BJ (cell line): ENCODE data around the gene SEC23IP. TPM values are rescaled to one million over a fixed set of nuclear protein-coding genes. Genes with fewer than 3 reads are reported as not detected.
"Not testable (repeated sequence)": the region's sequence is repeated elsewhere in the genome, so short reads cannot be mapped to it uniquely, and the experiment has no call there.

ENCODE experiments used
- CTCF ChIA-PET: fragments of 350-600 bp; formaldehyde crosslinking; extraction: SDS; loops from one replicate; lab custom pipeline; 2021; ENCODE audit warnings: antibody characterized with exemption, inconsistent platforms; lab: Yijun Ruan, JAX
- POLR2A ChIA-PET: fragments of 300-600 bp; sonication (Branson Sonifier 250); formaldehyde crosslinking; extraction: SDS; loops from one replicate; lab custom pipeline; 2021; ENCODE audit warnings: antibody characterized with exemption; lab: Charles Lee
- DNase-seq: peaks from one replicate; pipeline ENCODE4 v3.0.0-alpha.2; 2011; ENCODE audit warnings: low read depth
- H3K27me3 ChIP-seq: 2 replicates; pipeline ENCODE4 v1.6.0; 2011; ENCODE audit warnings: low read length; ENCODE audit not compliant: control insufficient read depth, insufficient read depth
- H3K36me3 ChIP-seq: 2 replicates; pipeline ENCODE4 v1.5.1; 2011; ENCODE audit warnings: low read length; ENCODE audit not compliant: control insufficient read depth, insufficient read depth
- H3K4me3 ChIP-seq: 2 replicates; pipeline ENCODE4 v1.5.1; 2011; ENCODE audit warnings: low read depth, mild to moderate bottlenecking, control low read depth, low read length
- polyA plus RNA-seq: library from polyadenylated mRNA; depleted of rRNA; stranded (reverse); fragments of >200 nt; gene quantifications from 2 replicates; pipeline ENCODE4 v1.2.3, GENCODE V29; 2011
- TF ChIP-seq, protein P1 (sequence below): IDR thresholded peaks from 2 replicates; pipeline ENCODE4 v1.5.1; 2011; ENCODE audit warnings: low read depth, mild to moderate bottlenecking, control low read depth, inconsistent platforms, low read length, moderate library complexity; ENCODE audit not compliant: insufficient read depth

Gene SEC23IP
- polyA plus RNA-seq, 1 experiment = 42.2 TPM

DNA sequence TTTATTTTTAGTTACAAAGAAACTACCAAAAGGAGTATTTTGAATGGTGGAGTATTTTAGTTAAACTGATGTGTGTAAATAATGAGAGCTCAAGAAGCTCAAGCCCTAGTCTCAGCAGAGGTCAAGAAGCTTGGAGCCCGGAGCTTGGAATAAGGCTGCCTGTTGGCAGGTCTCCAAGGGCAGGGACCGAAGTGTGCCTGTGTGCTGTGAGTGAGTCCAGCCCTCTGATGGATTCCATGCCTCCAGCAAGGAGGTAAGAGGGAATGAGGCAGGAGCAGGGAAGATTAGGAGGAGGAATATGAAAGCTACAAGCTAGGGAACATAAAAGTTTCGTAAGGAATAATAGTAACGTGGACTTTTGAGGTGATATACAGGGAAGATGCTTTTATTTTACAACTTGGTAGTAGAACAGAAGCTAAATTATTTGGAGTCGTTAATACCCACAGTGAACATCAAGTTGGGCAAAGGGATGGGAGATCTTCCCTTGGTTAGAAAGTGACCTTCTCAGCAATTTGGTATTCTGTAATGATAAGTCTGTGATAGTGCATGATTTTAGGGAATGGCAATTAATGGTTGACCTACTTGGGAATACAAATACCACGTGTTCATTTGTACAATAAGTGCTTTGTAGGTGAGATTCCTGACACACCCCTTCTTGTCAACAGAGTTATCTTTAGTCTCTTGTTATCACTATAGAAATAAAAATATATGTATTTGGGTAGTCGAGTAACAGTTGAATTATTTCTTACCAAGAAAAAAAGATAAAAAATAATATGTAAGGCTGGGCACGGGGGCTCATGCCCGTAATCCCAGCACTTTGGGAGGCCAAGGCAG lies 4.6 kb downstream of the SEC23IP start:
- no peak for DNase-seq
- TF ChIP-seq, protein P1, sequence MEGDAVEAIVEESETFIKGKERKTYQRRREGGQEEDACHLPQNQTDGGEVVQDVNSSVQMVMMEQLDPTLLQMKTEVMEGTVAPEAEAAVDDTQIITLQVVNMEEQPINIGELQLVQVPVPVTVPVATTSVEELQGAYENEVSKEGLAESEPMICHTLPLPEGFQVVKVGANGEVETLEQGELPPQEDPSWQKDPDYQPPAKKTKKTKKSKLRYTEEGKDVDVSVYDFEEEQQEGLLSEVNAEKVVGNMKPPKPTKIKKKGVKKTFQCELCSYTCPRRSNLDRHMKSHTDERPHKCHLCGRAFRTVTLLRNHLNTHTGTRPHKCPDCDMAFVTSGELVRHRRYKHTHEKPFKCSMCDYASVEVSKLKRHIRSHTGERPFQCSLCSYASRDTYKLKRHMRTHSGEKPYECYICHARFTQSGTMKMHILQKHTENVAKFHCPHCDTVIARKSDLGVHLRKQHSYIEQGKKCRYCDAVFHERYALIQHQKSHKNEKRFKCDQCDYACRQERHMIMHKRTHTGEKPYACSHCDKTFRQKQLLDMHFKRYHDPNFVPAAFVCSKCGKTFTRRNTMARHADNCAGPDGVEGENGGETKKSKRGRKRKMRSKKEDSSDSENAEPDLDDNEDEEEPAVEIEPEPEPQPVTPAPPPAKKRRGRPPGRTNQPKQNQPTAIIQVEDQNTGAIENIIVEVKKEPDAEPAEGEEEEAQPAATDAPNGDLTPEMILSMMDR = no peak
- H3K27me3 ChIP-seq = no peaks in the 10 kb centered on the region
- H3K4me3 ChIP-seq = no peak overlapping the region
- ChIA-PET POLR2A (interaction anchor here (0.8 kb wide), 1 partner anchor 94 kb away, joined by 15 read pairs; no protein-coding TSS in a partner anchor), CTCF (interaction anchor here (1.0 to 1.2 kb wide), 2 partner anchors 18 to 38 kb away, joined by 3 to 5 read pairs; no protein-coding TSS in a partner anchor)
- peaks cover 5% of the 10 kb centered on the region for H3K36me3 ChIP-seq

DNA sequence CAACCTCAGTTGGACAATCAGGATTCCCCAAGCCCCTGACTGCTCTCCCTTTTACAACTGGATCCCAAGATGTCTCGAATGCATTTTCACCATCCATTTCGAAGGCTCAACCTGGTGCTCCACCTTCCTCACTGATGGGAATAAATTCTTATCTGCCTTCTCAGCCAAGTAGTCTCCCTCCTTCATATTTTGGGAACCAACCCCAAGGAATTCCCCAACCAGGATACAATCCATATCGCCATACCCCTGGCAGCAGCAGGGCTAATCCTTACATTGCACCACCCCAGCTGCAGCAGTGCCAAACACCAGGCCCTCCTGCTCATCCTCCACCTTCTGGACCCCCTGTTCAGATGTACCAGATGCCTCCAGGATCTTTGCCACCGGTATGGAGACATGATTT lies 6.0 kb downstream of the SEC23IP start:
- ChIA-PET POLR2A (no interaction called here), CTCF (no interaction called here)
- TF ChIP-seq, protein P1 = no peak
- H3K4me3 ChIP-seq = no peak overlapping the region
- no peaks in the 10 kb centered on the region for H3K27me3 ChIP-seq
- no peak for DNase-seq
- peaks cover 5% of the 10 kb centered on the region for H3K36me3 ChIP-seq

DNA sequence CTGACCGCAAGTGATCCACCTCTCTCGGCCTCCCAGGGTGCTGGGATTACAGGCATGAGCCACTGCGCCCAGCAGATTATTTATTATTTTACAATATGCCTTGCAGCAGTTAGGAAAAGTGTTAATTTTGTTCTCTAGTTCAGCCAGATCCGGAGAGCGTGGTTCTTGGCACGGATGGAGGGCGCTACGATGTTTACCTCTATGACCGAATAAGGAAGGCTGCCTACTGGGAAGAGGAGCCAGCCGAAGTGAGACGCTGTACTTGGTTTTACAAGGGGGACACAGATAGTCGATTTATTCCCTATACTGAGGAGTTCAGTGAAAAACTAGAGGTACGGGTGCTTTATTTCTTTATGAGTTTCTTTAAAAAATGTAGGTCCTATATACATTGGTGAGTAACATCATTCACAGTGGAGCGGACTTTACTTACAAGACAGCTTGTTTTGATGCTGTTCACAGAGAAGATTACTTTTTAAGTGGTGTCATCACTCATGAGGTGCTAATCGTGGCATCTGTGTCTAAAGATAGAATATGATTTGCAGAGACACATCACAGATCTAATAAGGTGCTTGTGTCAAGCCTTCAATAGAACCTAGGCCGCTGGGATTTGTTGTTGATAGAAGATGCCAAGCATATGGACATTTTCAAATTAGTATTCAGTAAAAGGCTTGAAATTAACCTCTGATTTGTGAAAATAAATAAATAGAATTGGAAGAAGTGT lies 11.6 kb downstream of the SEC23IP start:
- ChIA-PET CTCF (no interaction called here), POLR2A (no interaction called here)
- Histone ChIP-seq H3K27me3 (no peaks in the 10 kb centered on the region), H3K4me3 (no peak overlapping the region), H3K36me3 (peaks cover 5% of the 10 kb centered on the region)
- TF ChIP-seq, protein P1 = no peak
- DNase-seq = no peak

DNA sequence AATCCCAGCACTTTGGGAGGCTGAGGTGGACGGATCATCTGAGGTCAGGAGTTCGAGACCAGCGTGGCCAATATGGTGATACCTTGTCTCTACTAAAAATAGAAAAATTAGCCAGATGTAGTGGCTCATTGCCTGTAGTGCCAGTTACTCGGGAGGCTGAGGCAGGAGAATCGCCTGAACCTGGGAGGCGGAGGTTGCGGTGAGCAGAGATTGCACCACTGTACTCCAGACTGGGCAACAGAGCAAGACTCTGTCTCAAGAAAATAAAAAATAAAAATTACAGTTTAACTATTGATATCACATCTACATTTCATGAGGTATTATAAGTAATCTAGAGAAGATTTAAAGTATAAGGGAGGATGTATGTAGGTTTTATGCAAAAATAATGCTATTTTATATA lies 15.2 kb downstream of the SEC23IP start:
- H3K4me3 ChIP-seq, H3K27me3 ChIP-seq, CTCF ChIA-PET, POLR2A ChIA-PET, DNase-seq, H3K36me3 ChIP-seq: not testable (repeated sequence)

DNA sequence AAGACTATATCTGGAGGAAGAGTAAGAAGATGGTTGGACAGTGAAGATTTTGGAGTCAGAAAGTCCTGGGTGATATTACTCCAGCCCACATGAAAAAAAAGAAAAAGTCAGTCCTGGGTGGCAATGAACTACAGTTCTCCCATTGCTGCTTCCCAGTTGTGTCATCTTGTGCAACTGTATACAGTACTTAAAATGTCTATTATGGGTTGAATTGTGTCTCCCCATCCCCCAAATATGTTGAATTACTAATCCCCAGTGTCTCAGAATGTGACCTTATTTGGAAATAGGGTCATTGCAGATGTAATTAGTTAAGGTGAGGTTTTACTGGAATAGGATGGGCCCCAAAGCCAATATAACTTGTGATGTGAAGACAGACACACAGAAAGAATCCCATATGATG lies 15.6 kb downstream of the SEC23IP start:
- DNase-seq = no peak
- POLR2A ChIA-PET = no interaction called here
- CTCF ChIA-PET = no interaction called here
- Histone ChIP-seq H3K36me3 (peaks cover 4% of the 10 kb centered on the region; the same call in 1 of the 2 replicates), H3K4me3 (no peak overlapping the region), H3K27me3 (no peaks in the 10 kb centered on the region)
- TF ChIP-seq, protein P1 = no peak
